ENCODE data around the gene PIK3AP1. TPM values are rescaled to one million over a fixed set of nuclear protein-coding genes. Genes with fewer than 3 reads are reported as not detected.
A peak's percentile ranks its signal among the peaks of the same experiment; 100 is the strongest.

PIK3AP1 gene
- total RNA-seq, 1 donor from 2014 or later: 5.9 TPM

- H3K9me3 ChIP-seq: no peaks in the 10 kb centered on the region
- intact Hi-C loops (cut with DNase I): no loop called here
- no peaks in the 10 kb centered on the region for H3K27me3 ChIP-seq
- no peaks in the 10 kb centered on the region for H3K36me3 ChIP-seq
- TF ChIP-seq CTCF (IDR thresholded peaks at IDR 0.05): no peak
- H3K27ac ChIP-seq: no peak overlapping the region
- H3K4me1 ChIP-seq: no peaks in the 10 kb centered on the region
- no peak overlapping the region for H3K4me3 ChIP-seq
- DNase-seq (ENCODE audit: low spot score in 2 of 2): no peak
Measured at GRCh38 chr10:96639899-96640298, 80.4 kb downstream of the PIK3AP1 start.

- no peaks in the 10 kb centered on the region for H3K4me1 ChIP-seq
- no peaks in the 10 kb centered on the region for H3K9me3 ChIP-seq
- no peak for DNase-seq (ENCODE audit: low spot score in 2 of 2)
- no peaks in the 10 kb centered on the region for H3K27me3 ChIP-seq
- H3K36me3 ChIP-seq: no peaks in the 10 kb centered on the region
- no peak for TF ChIP-seq CTCF (IDR thresholded peaks at IDR 0.05)
- H3K27ac ChIP-seq: no peak overlapping the region
- H3K4me3 ChIP-seq: no peak overlapping the region
- intact Hi-C loops (cut with DNase I): no loop called here
Measured at GRCh38 chr10:96638696-96639095, 81.6 kb downstream of the PIK3AP1 start.

GRCh38 chr10:96638120-96638519 is 82.2 kb downstream of the PIK3AP1 start:
- Histone ChIP-seq H3K27ac (no peak overlapping the region), H3K9me3 (no peaks in the 10 kb centered on the region), H3K36me3 (no peaks in the 10 kb centered on the region), H3K27me3 (no peaks in the 10 kb centered on the region), H3K4me3 (no peak overlapping the region), H3K4me1 (no peaks in the 10 kb centered on the region)
- no peak for TF ChIP-seq CTCF (IDR thresholded peaks at IDR 0.05)
- intact Hi-C loops (cut with DNase I): no loop called here
- DNase-seq (ENCODE audit: low spot score in 2 of 2): peak in 1 of 2 donors; percentile 8

GRCh38 chr10:96637709-96638108 is 82.6 kb downstream of the PIK3AP1 start:
- DNase-seq (ENCODE audit: low spot score in 2 of 2): peak in 1 of 2 donors; percentile 18
- no peaks in the 10 kb centered on the region for H3K9me3 ChIP-seq
- intact Hi-C loops (cut with DNase I): no loop called here
- H3K4me1 ChIP-seq: no peaks in the 10 kb centered on the region
- H3K4me3 ChIP-seq: no peak overlapping the region
- no peak overlapping the region for H3K27ac ChIP-seq
- no peaks in the 10 kb centered on the region for H3K27me3 ChIP-seq
- H3K36me3 ChIP-seq: no peaks in the 10 kb centered on the region
- no peak for TF ChIP-seq CTCF (IDR thresholded peaks at IDR 0.05)

- Histone ChIP-seq H3K36me3 (no peaks in the 10 kb centered on the region), H3K9me3 (no peaks in the 10 kb centered on the region), H3K27ac (no peak overlapping the region), H3K4me3 (no peak overlapping the region), H3K27me3 (no peaks in the 10 kb centered on the region), H3K4me1 (no peaks in the 10 kb centered on the region)
- intact Hi-C loops (cut with DNase I): no loop called here
- TF ChIP-seq CTCF (IDR thresholded peaks at IDR 0.05): no peak
- DNase-seq (ENCODE audit: low spot score in 2 of 2): peak in 1 of 2 donors; percentile 4
Measured at GRCh38 chr10:96636551-96636950, 83.8 kb downstream of the PIK3AP1 start.
